Measurements from ENCODE around the gene RPTOR.

Gene RPTOR

DNA sequence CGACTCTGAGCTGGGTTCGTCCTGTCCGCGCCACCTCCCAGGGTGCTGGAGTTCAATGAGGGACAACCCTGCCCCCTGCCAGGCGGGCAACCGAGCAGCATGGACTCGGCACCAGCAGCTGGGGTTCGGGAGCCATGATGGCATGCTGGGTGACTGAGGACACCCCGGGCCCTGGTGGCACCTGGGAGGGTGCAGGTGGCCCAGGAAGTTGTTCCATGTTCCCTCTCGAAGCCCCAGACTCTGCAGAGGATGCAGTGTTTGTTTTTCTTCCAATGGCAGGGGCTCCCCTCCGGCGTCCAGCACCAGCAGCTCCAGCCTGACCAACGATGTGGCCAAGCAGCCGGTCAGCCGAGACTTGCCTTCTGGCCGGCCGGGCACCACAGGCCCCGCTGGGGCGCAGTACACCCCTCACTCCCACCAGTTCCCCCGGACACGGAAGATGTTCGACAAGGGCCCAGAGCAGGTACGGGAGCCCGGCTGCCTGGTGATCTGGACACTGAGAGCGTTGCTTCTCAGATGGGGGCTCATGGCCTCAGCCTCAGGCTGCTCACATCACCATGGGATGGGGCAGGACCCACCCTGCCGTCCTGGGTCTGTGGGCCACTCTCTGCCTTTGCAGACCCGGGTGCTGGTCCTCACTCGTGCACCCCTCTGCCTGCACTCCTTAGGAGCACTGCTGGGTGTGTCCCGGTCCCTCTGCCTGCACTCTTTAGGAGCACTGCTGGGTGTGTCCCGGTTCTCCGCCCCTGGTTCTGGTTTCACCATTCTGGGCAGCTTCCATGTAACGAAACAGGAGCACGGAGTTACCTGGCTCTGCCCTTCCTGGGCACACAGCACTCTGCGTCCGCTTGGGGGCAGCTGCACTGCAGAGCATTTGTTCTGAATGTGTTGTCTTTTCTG, 378.8 kb downstream of the RPTOR start:
- TF ChIP-seq, protein P1, sequence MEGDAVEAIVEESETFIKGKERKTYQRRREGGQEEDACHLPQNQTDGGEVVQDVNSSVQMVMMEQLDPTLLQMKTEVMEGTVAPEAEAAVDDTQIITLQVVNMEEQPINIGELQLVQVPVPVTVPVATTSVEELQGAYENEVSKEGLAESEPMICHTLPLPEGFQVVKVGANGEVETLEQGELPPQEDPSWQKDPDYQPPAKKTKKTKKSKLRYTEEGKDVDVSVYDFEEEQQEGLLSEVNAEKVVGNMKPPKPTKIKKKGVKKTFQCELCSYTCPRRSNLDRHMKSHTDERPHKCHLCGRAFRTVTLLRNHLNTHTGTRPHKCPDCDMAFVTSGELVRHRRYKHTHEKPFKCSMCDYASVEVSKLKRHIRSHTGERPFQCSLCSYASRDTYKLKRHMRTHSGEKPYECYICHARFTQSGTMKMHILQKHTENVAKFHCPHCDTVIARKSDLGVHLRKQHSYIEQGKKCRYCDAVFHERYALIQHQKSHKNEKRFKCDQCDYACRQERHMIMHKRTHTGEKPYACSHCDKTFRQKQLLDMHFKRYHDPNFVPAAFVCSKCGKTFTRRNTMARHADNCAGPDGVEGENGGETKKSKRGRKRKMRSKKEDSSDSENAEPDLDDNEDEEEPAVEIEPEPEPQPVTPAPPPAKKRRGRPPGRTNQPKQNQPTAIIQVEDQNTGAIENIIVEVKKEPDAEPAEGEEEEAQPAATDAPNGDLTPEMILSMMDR (IDR thresholded peaks at IDR 0.05; ENCODE audit: control insufficient read depth, insufficient read depth, low read depth, low read length, missing control alignments), result no peak
- DNase-seq (ENCODE audit: low read depth), result no peak
- H3K4me3 ChIP-seq (ENCODE audit: control insufficient read depth, low read depth, low read length), result no peak overlapping the region

DNA sequence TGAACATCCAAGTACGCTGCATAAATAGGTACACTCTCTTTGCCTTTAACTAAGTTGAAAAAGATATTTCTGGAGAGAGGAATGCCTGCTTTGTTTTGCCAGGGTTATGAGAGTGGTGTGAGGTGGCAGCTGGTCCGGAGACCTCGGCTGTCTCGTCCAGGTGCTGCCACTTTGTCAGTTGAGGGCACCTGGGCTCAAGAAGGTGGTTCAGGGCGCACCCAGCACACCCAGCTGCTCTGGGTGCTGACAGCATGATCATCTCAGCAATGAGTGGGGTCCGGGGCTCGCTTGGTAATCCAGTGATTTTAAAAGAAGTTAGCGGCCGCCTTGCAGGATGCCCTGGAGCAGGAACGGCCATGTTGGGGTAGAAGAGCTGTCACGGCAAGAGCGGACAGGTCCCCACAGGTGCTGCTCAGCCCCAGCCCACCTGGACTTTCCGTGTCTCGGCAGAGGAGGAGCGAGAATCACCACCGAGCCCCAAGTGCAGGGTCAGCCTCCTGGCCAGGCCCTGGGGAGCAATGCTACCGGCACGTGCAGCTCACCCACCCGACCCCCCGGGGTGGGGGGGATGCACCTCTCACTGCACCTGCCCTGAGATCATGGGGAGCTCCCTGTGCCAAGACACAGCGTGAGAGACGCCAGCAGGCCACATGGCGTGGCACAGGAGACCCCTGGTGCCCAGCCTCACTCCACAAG, 379.6 kb downstream of the RPTOR start:
- no peak for DNase-seq (ENCODE audit: low read depth)
- TF ChIP-seq, protein P1 (IDR thresholded peaks at IDR 0.05; ENCODE audit: control insufficient read depth, insufficient read depth, low read depth, low read length, missing control alignments), result no peak
- H3K4me3 ChIP-seq (ENCODE audit: control insufficient read depth, low read depth, low read length), result no peak overlapping the region

DNA sequence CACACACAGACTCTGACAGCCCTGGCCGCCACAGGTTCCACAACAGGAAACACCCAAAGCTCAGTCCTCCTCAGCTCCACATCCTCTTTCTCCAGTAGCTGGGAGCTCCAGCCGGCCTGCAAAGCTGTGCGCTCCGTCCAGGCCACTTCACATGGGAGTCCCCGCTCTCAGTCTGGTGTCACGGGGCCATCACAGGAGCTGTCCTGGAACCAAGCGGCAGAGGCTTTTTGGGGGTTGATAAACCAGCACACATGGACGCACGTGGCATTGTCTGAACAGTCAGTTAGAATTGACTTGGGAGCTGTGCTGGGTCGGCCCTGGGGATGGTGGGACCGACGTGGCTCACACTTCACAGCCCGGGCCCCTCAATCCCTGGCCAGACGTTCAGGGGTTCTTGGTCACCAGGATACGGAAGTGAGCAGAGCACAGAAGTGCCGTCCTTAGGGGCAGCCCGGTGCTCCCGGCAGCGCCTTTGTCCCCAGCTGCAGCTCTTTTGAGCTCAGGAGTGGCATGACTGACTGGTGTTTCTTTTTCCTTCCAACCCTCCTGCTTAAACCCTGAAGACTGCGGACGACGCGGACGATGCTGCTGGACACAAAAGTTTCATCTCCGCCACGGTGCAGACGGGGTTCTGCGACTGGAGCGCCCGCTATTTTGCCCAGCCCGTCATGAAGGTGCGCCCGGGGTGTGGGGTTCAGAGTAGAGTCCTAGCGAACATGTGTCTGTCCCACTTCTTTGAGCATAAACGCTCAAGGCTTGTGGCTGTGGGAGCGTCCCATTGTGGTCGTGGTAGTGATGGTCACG, 380.4 kb downstream of the RPTOR start:
- TF ChIP-seq, protein P1 (IDR thresholded peaks at IDR 0.05; ENCODE audit: control insufficient read depth, insufficient read depth, low read depth, low read length, missing control alignments), result no peak
- H3K4me3 ChIP-seq (ENCODE audit: control insufficient read depth, low read depth, low read length), result no peak overlapping the region
- no peak for DNase-seq (ENCODE audit: low read depth)

DNA sequence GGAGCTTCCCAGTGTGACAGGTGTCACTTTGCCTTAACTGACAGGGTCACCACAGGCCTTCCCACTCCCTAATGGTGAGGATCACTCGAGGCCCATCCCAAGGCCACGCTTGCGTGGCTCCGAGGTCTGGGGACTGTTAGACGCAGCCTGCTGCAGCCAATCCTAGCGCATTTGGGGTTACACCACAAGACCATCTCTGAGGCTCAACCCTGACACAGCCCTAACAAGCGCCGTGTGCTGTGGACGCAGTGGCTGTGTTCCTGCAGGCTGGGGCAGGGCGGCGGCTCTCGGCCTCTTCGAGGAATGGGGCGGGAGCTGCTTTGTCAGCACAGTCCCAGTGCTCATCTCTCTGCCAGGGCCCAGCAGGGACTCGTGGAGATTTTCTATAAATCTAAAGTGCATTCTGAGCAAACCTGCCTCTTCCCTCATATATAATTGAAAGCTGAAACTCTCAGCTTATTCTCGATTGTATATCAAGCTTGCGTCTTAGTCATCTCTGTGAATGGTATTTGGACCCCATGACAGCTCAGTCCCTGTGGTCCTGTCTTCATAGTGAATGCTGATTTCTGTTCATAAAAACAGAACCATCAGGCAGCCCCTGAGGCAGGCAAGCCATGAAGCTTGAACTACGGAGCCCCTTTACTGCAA, 381.2 kb downstream of the RPTOR start:
- TF ChIP-seq, protein P1 (IDR thresholded peaks at IDR 0.05; ENCODE audit: control insufficient read depth, insufficient read depth, low read depth, low read length, missing control alignments), result no peak
- no peak for DNase-seq (ENCODE audit: low read depth)
- H3K4me3 ChIP-seq (ENCODE audit: control insufficient read depth, low read depth, low read length), result no peak overlapping the region

DNA sequence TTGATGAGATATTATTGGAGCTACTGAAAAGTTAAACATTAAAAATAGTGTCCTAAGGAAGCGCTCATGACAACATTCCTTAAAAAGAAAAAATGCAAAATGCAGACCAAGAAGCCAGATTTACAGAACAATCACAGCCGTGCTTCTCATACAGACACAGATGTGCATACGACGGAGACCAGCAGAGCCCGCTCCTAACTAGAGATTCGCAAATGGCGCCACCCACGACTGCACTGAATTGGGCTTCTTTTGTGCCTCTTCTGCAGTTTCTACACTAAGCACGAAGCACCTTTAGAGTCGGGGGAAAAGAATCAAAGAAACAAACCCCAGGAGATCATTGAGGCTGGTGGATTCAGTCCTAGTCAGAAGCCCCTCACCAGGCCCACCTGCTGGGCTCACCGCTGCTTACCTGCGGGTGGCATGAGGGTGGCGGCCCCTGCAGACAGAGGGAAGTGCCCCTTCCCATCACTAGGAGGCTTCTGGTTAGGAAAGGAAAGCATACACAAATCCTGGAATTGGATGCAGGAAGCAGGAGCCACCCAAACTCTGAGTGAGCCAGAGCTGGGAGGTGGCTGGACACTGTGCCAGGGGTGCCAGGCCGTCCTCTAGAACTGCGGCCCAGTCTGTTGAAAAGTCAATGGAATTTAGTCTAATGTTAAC, 382.1 kb downstream of the RPTOR start:
- H3K4me3 ChIP-seq (ENCODE audit: control insufficient read depth, low read depth, low read length), result no peak overlapping the region
- TF ChIP-seq, protein P1 (IDR thresholded peaks at IDR 0.05; ENCODE audit: control insufficient read depth, insufficient read depth, low read depth, low read length, missing control alignments), result no peak
- DNase-seq (ENCODE audit: low read depth), result no peak
